ENCODE results near the gene UBASH3B.

DNA sequence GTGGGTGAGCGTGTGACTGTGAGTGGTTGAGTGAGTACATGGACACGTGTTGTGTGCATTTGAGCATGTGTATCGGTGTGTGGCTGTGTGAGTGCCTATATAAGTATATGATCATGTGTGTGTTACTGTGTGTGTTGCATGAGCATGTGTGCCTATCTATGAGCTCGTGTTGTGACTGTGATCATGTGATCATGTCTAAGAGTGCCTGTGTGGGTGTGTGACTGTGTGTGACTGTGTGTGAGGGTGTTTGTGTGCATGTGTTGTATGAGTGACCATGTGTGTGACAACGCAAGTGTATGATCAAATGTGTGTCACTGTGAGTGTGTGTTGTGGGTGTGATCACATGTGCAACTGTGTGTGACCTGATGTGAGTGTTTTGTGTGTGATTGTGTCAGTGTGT is 88.8 kb downstream of the UBASH3B start:
- TF ChIP-seq, protein P1, sequence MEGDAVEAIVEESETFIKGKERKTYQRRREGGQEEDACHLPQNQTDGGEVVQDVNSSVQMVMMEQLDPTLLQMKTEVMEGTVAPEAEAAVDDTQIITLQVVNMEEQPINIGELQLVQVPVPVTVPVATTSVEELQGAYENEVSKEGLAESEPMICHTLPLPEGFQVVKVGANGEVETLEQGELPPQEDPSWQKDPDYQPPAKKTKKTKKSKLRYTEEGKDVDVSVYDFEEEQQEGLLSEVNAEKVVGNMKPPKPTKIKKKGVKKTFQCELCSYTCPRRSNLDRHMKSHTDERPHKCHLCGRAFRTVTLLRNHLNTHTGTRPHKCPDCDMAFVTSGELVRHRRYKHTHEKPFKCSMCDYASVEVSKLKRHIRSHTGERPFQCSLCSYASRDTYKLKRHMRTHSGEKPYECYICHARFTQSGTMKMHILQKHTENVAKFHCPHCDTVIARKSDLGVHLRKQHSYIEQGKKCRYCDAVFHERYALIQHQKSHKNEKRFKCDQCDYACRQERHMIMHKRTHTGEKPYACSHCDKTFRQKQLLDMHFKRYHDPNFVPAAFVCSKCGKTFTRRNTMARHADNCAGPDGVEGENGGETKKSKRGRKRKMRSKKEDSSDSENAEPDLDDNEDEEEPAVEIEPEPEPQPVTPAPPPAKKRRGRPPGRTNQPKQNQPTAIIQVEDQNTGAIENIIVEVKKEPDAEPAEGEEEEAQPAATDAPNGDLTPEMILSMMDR (IDR thresholded peaks at IDR 0.05; ENCODE audit: poor library complexity) = no peak
- TF ChIP-seq EZH2 (IDR thresholded peaks at IDR 0.05; ENCODE audit: borderline replicate concordance) = no peak
- no peak for TF ChIP-seq EZH2phosphoT487 (IDR thresholded peaks at IDR 0.05; ENCODE audit: low read depth, severe bottlenecking, unreplicated experiment)
